ENCODE data around the gene ZSCAN5A.

DNA sequence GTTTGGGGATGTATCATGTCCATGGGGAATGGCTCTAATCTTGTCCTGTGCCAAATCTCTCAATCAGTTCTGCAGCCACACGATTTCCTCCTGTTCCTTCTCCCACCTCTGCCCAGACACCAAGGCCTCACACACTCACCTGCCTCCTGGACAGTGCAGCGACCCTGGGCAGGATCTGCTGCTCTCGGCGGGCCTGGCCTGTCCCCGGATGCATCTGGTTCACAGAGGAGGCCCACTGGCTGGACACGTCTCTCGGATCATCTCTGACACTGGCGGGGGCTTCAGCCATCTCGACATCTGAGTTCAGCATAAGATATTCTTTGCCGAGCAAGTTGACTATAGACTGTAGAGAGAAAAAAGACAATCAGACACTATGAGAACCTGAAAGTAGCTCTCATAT, 122.9 kb downstream of the ZSCAN5A start:
- TF ChIP-seq CTCF (IDR thresholded peaks at IDR 0.05; ENCODE audit: insufficient read depth, low read length, poor library complexity, severe bottlenecking) (no peak), EZH2phosphoT487 (conservative IDR thresholded peaks at IDR 0.05; ENCODE audit: low read length) (no peak)

Data from SU-DHL-6 (cell line).